Ishikawa (cell line): ENCODE data around the gene B4GALNT3.

Source experiments
- CEBPB ChIP-seq: IDR thresholded peaks from 2 replicates; pipeline ENCODE4 v1.6.1; 2012
- CREB1 ChIP-seq: IDR thresholded peaks from 2 replicates; pipeline ENCODE4 v1.6.1; 2012; ENCODE audit warnings: low read depth
- EGR1 ChIP-seq: IDR thresholded peaks from 2 replicates; pipeline ENCODE4 v1.6.1; 2012
- EP300 ChIP-seq: IDR thresholded peaks from 2 replicates; pipeline ENCODE4 v1.6.1; 2012; ENCODE audit warnings: borderline replicate concordance
- FOXM1 ChIP-seq: IDR thresholded peaks from 2 replicates; pipeline ENCODE4 v1.6.1; 2012; ENCODE audit warnings: low read depth, borderline replicate concordance
- MAX ChIP-seq: IDR thresholded peaks from 2 replicates; pipeline ENCODE4 v1.6.1; 2012
- NFIC ChIP-seq: IDR thresholded peaks from 2 replicates; pipeline ENCODE4 v1.6.1; 2012
- RAD21 ChIP-seq: IDR thresholded peaks from 2 replicates; pipeline ENCODE4 v1.6.1; 2012; ENCODE audit warnings: low read depth
- REST ChIP-seq: IDR thresholded peaks from 2 replicates; pipeline ENCODE4 v1.6.1; 2012; ENCODE audit warnings: low read depth, mild to moderate bottlenecking
- TAF1 ChIP-seq: IDR thresholded peaks from 2 replicates; pipeline ENCODE4 v1.6.1; 2012; ENCODE audit warnings: low read depth, mild to moderate bottlenecking
- TCF12 ChIP-seq: IDR thresholded peaks from 2 replicates; pipeline ENCODE4 v1.6.1; 2012; ENCODE audit warnings: low read depth
- TEAD4 ChIP-seq: IDR thresholded peaks from 2 replicates; pipeline ENCODE4 v1.6.1; 2012
- USF1 ChIP-seq: IDR thresholded peaks from 2 replicates; pipeline ENCODE4 v1.6.1; 2012
- YY1 ChIP-seq: IDR thresholded peaks from 2 replicates; pipeline ENCODE4 v1.6.1; 2012; ENCODE audit warnings: low read depth
- ZBTB7A ChIP-seq: IDR thresholded peaks from 2 replicates; pipeline ENCODE4 v1.6.1; 2012; ENCODE audit warnings: low read depth

The B4GALNT3 gene

GRCh38 chr12:442235-442884 lies 17.4 kb upstream of the B4GALNT3 start:
- TF ChIP-seq CREB1 = no peak
- TF ChIP-seq CEBPB = 0 out of 2 replicates have a peak, but pooled peaks have one; percentile 7
- peak; percentile 94 for TF ChIP-seq RAD21
- TF ChIP-seq EGR1 = 0 out of 2 replicates have a peak, but pooled peaks have one; percentile 7

GRCh38 chr12:447141-447540 lies 12.6 kb upstream of the B4GALNT3 start:
- TF ChIP-seq TAF1 = no peak
- TF ChIP-seq MAX = no peak
- no peak for TF ChIP-seq EGR1
- no peak for TF ChIP-seq TEAD4

GRCh38 chr12:449203-449602 lies 10.5 kb upstream of the B4GALNT3 start:
- no peak for TF ChIP-seq YY1
- no peak for TF ChIP-seq USF1
- no peak for TF ChIP-seq RAD21
- no peak for TF ChIP-seq EGR1
- no peak for TF ChIP-seq TAF1
- no peak for TF ChIP-seq CREB1
- TF ChIP-seq EP300 = no peak
- TF ChIP-seq TEAD4 = no peak
- no peak for TF ChIP-seq NFIC
- no peak for TF ChIP-seq ZBTB7A
- no peak for TF ChIP-seq MAX
- TF ChIP-seq CEBPB = no peak
- TF ChIP-seq FOXM1 = no peak
- TF ChIP-seq REST = no peak
- no peak for TF ChIP-seq TCF12

- TF ChIP-seq TCF12 = no peak
- no peak for TF ChIP-seq RAD21
- no peak for TF ChIP-seq NFIC
- no peak for TF ChIP-seq FOXM1
- TF ChIP-seq EP300 = no peak
- TF ChIP-seq REST = no peak
- no peak for TF ChIP-seq USF1
- no peak for TF ChIP-seq EGR1
- no peak for TF ChIP-seq TEAD4
- TF ChIP-seq CREB1 = no peak
These were observed 9.3 kb upstream of the B4GALNT3 start for GRCh38 chr12:450438-450837.

GRCh38 chr12:452667-453210 lies 7.0 kb upstream of the B4GALNT3 start:
- TF ChIP-seq CREB1 (no peak), TCF12 (no peak), RAD21 (peak; percentile 29; the same call in 1 of the 2 replicates), MAX (no peak), USF1 (no peak), TEAD4 (no peak), TAF1 (no peak)

- no peak for TF ChIP-seq MAX
These were observed 4.9 kb upstream of the B4GALNT3 start for GRCh38 chr12:454833-455232.
